Thoracic aorta (tissue), 2 donors: ENCODE results near the gene OLIG1. TPM values are rescaled to one million over a fixed set of nuclear protein-coding genes. Genes with fewer than 3 reads are reported as not detected.

Source experiments
- total RNA-seq, 2 donors: library from RNA; depleted of rRNA; stranded (reverse); fragments of >200 nt; gene quantifications; one replicate each; pipeline versions ENCODE4 v1.1.0 to v1.2.3, GENCODE V29; 2016

OLIG1 gene
- total RNA-seq, 2 donors from 2014 or later = not detected

Other genes starting within 250 kb of the OLIG1 start
- gene OLIG2, start 44.2 kb upstream of the OLIG1 start, total RNA-seq = not detected
- gene IFNAR2, start 159.8 kb downstream of the OLIG1 start, total RNA-seq = 10 to 100 TPM; 15.2 to 36.1 TPM
- 10 to 100 TPM; 13.0 to 33.6 TPM for gene IL10RB, start 196.2 kb downstream of the OLIG1 start, total RNA-seq